Neural cell (in vitro differentiated cells): Measurements from ENCODE around the gene ALDH1A1. TPM values are rescaled to one million over a fixed set of nuclear protein-coding genes. Genes with fewer than 3 reads are reported as not detected.
"Not testable (repeated sequence)": the region's sequence is repeated elsewhere in the genome, so short reads cannot be mapped to it uniquely, and the experiment has no call there.

Source experiments
- H2AFZ ChIP-seq: fragments of 200-600, 300-800 bp; sonication (generic), shearing (Covaris generic); 2 replicates; pipeline ENCODE4 v1.6.0; 2014; ENCODE audit warnings: low read depth, mild to moderate bottlenecking, antibody characterized with exemption, low read length, moderate library complexity
- H3F3A ChIP-seq: fragments of 200-600 bp; shearing (Covaris generic); 2 replicates; pipeline ENCODE4 v1.6.1; 2016; ENCODE audit warnings: mild to moderate bottlenecking, moderate library complexity, mixed read lengths, antibody characterized with exemption, low read length; ENCODE audit not compliant: insufficient read depth, poor library complexity, severe bottlenecking
- H3K27ac ChIP-seq: fragments of 200-600, 300-800 bp; sonication (generic), shearing (Covaris generic); 2 replicates; pipeline ENCODE4 v1.5.1; 2014; ENCODE audit warnings: mild to moderate bottlenecking, low read length, moderate library complexity
- H3K27me3 ChIP-seq: fragments of 300-800, 200-600 bp; sonication (generic), shearing (Covaris generic); 2 replicates; pipeline ENCODE4 v1.6.0; 2014; ENCODE audit warnings: mild to moderate bottlenecking, low read depth, low read length, moderate library complexity; ENCODE audit not compliant: insufficient read depth
- H3K36me3 ChIP-seq: fragments of 300-800, 200-600 bp; sonication (generic), shearing (Covaris generic); 2 replicates; pipeline ENCODE4 v1.5.1; 2014; ENCODE audit warnings: mild to moderate bottlenecking, antibody characterized with exemption, low read length, moderate library complexity; ENCODE audit not compliant: insufficient read depth
- H3K4me2 ChIP-seq: fragments of 300-800, 200-600 bp; sonication (generic), shearing (Covaris generic); 2 replicates; pipeline ENCODE4 v1.6.0; 2014; ENCODE audit warnings: mild to moderate bottlenecking, low read length
- H3K4me3 ChIP-seq: fragments of 300-800, 200-600 bp; sonication (generic), shearing (Covaris generic); 2 replicates; pipeline ENCODE4 v1.5.1; 2014; ENCODE audit warnings: mild to moderate bottlenecking, low read length, moderate library complexity
- H3K79me2 ChIP-seq: fragments of 200-600 bp; shearing (Covaris generic); replicated peaks from 2 replicates; pipeline ENCODE4 v1.6.0; 2014; ENCODE audit warnings: mild to moderate bottlenecking, low read length, moderate library complexity; ENCODE audit not compliant: insufficient read depth
- H3K9ac ChIP-seq: fragments of 300-800, 200-600 bp; sonication (generic), shearing (Covaris generic); 2 replicates; pipeline ENCODE4 v1.6.1; 2016; ENCODE audit warnings: mild to moderate bottlenecking, low read length, mixed read lengths
- H3K9me2 ChIP-seq: fragments of 200-600 bp; shearing (Covaris generic); 2 replicates; pipeline ENCODE4 v1.6.1; 2016; ENCODE audit warnings: mild to moderate bottlenecking, low read length, mixed read lengths; ENCODE audit not compliant: insufficient read depth
- H3K9me3 ChIP-seq: fragments of 200-600, 300-800 bp; sonication (generic), shearing (Covaris generic); 2 replicates; pipeline ENCODE4 v1.6.1; 2016; ENCODE audit warnings: mild to moderate bottlenecking, mixed run types, low read length, moderate library complexity, mixed read lengths
- H4K20me1 ChIP-seq: fragments of 200-600 bp; shearing (Covaris generic); 2 replicates; pipeline ENCODE4 v1.6.1; 2016; ENCODE audit warnings: mild to moderate bottlenecking, mixed run types; ENCODE audit not compliant: insufficient read depth
- CTCF ChIP-seq: fragments of 450-650 bp; IDR thresholded peaks from 2 replicates; pipeline ENCODE4 v1.5.1; 2014; ENCODE audit warnings: antibody characterized with exemption, mild to moderate bottlenecking, moderate library complexity; ENCODE audit not compliant: poor library complexity, severe bottlenecking
- EP300 ChIP-seq: fragments of 450-650 bp; conservative IDR thresholded peaks from 2 replicates; pipeline ENCODE4 v1.6.1; 2014; ENCODE audit warnings: antibody characterized with exemption, mild to moderate bottlenecking, moderate library complexity; ENCODE audit not compliant: poor library complexity, severe bottlenecking
- EZH2 ChIP-seq: fragments of 200-600, 300-800 bp; shearing (Covaris generic), sonication (generic); IDR thresholded peaks from 2 replicates; pipeline ENCODE4 v1.6.1; 2014; ENCODE audit warnings: antibody characterized with exemption, low read length, borderline replicate concordance, mild to moderate bottlenecking; ENCODE audit not compliant: insufficient read depth, poor library complexity, severe bottlenecking
- MXI1 ChIP-seq: fragments of 450-650 bp; conservative IDR thresholded peaks from 2 replicates; pipeline ENCODE4 v1.6.1; 2014; ENCODE audit warnings: antibody characterized with exemption, mild to moderate bottlenecking; ENCODE audit not compliant: poor library complexity, severe bottlenecking
- POLR2AphosphoS5 ChIP-seq: IDR thresholded peaks from 2 replicates; pipeline ENCODE4 v1.6.1; 2012
- RAD21 ChIP-seq: fragments of 450-650 bp; conservative IDR thresholded peaks from 2 replicates; pipeline ENCODE4 v1.6.1; 2014; ENCODE audit warnings: antibody characterized with exemption, mild to moderate bottlenecking, moderate library complexity
- SMC3 ChIP-seq: fragments of 450-650 bp; conservative IDR thresholded peaks from 2 replicates; pipeline ENCODE4 v1.6.1; 2014; ENCODE audit warnings: antibody characterized with exemption, mild to moderate bottlenecking, moderate library complexity; ENCODE audit not compliant: poor library complexity
- TAF1 ChIP-seq: IDR thresholded peaks from 2 replicates; pipeline ENCODE4 v1.6.1; 2012; ENCODE audit warnings: low read depth
- polyA plus RNA-seq: library from polyadenylated mRNA; depleted of rRNA; stranded (reverse); fragments of >200 nt; gene quantifications from 2 replicates; pipeline ENCODE4 v1.2.3, GENCODE V29; 2014
- TF ChIP-seq, protein P1 (sequence below): IDR thresholded peaks from 2 replicates; pipeline ENCODE4 v1.6.1; 2012; ENCODE audit warnings: borderline replicate concordance

Gene ALDH1A1
- polyA plus RNA-seq, 1 donor from 2014 or later = not detected

DNA sequence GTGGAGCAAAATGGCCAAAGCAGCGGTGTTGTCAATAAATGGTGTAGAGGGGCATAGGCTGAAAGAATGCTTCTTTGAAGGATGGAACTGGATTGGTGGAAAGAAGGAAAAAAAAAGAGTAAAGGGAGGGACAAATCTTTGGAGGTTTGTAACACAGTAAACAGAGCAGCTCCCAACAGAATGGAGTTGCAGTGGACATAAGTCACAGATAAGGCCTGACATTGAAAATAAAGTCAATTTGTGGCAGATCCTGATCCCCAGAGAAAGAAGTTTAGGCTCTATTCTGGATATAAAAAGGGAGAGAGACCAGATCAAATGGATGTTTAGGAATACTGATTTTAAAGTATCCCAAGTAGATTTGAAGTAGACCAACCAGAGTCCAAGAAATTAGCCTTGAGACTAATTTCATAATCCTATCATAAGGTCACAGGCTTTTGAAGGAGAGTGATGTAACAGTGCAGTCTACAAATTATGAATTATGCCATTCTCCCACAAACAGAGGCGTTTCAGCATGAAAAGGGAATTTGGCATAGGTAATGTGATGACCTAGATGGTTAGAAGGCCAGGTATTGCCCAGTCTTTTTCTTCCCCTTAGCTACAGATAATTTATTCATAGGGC, 8.9 kb downstream of the ALDH1A1 start:
- TF ChIP-seq, protein P1, sequence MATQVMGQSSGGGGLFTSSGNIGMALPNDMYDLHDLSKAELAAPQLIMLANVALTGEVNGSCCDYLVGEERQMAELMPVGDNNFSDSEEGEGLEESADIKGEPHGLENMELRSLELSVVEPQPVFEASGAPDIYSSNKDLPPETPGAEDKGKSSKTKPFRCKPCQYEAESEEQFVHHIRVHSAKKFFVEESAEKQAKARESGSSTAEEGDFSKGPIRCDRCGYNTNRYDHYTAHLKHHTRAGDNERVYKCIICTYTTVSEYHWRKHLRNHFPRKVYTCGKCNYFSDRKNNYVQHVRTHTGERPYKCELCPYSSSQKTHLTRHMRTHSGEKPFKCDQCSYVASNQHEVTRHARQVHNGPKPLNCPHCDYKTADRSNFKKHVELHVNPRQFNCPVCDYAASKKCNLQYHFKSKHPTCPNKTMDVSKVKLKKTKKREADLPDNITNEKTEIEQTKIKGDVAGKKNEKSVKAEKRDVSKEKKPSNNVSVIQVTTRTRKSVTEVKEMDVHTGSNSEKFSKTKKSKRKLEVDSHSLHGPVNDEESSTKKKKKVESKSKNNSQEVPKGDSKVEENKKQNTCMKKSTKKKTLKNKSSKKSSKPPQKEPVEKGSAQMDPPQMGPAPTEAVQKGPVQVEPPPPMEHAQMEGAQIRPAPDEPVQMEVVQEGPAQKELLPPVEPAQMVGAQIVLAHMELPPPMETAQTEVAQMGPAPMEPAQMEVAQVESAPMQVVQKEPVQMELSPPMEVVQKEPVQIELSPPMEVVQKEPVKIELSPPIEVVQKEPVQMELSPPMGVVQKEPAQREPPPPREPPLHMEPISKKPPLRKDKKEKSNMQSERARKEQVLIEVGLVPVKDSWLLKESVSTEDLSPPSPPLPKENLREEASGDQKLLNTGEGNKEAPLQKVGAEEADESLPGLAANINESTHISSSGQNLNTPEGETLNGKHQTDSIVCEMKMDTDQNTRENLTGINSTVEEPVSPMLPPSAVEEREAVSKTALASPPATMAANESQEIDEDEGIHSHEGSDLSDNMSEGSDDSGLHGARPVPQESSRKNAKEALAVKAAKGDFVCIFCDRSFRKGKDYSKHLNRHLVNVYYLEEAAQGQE = no peak
- TF ChIP-seq SMC3 = no peak
- TF ChIP-seq EP300 = no peak
- TF ChIP-seq TAF1 = no peak
- no peak for TF ChIP-seq MXI1
- no peak for TF ChIP-seq EZH2
- TF ChIP-seq CTCF = no peak
- TF ChIP-seq RAD21 = no peak
- no peak for TF ChIP-seq POLR2AphosphoS5
- H3F3A ChIP-seq = no peaks in the 10 kb centered on the region

DNA sequence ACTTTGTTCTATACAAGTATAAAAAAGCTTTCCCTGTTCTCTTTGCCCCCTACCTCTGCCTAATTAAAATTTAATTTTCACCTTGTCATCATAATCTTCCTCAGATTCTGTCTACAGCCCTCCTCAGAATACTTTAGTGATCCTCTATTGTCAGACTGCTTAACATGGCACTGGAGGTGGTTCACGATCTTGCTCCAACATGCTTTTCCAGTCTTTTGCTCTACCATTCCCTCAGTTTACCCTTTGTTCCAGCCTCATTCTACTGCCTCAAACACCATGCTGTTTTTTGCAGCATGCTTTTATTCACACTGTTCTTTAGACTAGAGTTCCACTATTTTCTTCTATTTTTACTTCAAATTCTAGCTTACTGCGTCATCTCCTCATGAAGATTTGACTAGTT, 10.4 kb downstream of the ALDH1A1 start:
- TF ChIP-seq, protein P1 = no peak
- TF ChIP-seq EP300 (no peak), EZH2 (no peak), SMC3 (no peak), MXI1 (no peak), TAF1 (no peak)
- Histone ChIP-seq H3K4me2 (no peak overlapping the region), H3K9me2 (no peaks in the 10 kb centered on the region), H3K27ac (no peak overlapping the region), H3K9ac (no peak overlapping the region), H3K36me3 (no peaks in the 10 kb centered on the region), H4K20me1 (no peaks in the 10 kb centered on the region), H3K9me3 (no peaks in the 10 kb centered on the region), H3F3A (no peaks in the 10 kb centered on the region), H3K79me2 (no peaks in the 10 kb centered on the region), H3K27me3 (no peaks in the 10 kb centered on the region), H2AFZ (no peak overlapping the region), H3K4me3 (no peak overlapping the region)

More for the DNA sequence above, 8.9 kb downstream of the ALDH1A1 start:
- Histone ChIP-seq H3K4me3 (no peak overlapping the region), H3K36me3 (no peaks in the 10 kb centered on the region), H3K9ac (no peak overlapping the region), H3K9me3 (no peaks in the 10 kb centered on the region), H3K4me2 (no peak overlapping the region), H3K27me3 (no peaks in the 10 kb centered on the region), H3K9me2 (no peaks in the 10 kb centered on the region), H4K20me1 (no peaks in the 10 kb centered on the region), H3K27ac (no peak overlapping the region), H3K79me2 (no peaks in the 10 kb centered on the region), H2AFZ (no peak overlapping the region)

- not testable (repeated sequence) for H3K27ac ChIP-seq, H4K20me1 ChIP-seq, H3K4me3 ChIP-seq, H3K9me3 ChIP-seq, H3K9ac ChIP-seq, H3K36me3 ChIP-seq, H3K4me2 ChIP-seq, H2AFZ ChIP-seq, H3F3A ChIP-seq, H3K79me2 ChIP-seq, H3K27me3 ChIP-seq, H3K9me2 ChIP-seq
Measured at GRCh38 chr9:72939581-72939980, 13.3 kb downstream of the ALDH1A1 start.
